Esophagus squamous epithelium (tissue), 5 donors: ENCODE results near the gene VMP1. TPM values are rescaled to one million over a fixed set of nuclear protein-coding genes. Genes with fewer than 3 reads are reported as not detected.
"Not testable (repeated sequence)": the region's sequence is repeated elsewhere in the genome, so short reads cannot be mapped to it uniquely, and the experiment has no call there.

Source experiments
- DNase-seq: peaks from one replicate; lab custom pipeline; 2025; lab: John Stamatoyannopoulos, UW
- H3K27ac ChIP-seq, 4 donors: fragments of 200-600 bp; sonication (generic); one replicate each; pipeline ENCODE4 v1.5.1; 2016 to 2019; ENCODE audit warnings: mild to moderate bottlenecking in 1 of 4
- H3K27me3 ChIP-seq, 4 donors: fragments of 200-600 bp; sonication (generic); 1 replicate in 3 of 4; 2 replicates in 1 of 4; pipeline versions ENCODE4 v1.5.1 to v1.6.0; 2017 to 2021; ENCODE audit warnings: antibody characterized with exemption in 1 of 4
- H3K36me3 ChIP-seq, 3 donors: fragments of 200-600 bp; sonication (generic); one replicate each; pipeline ENCODE4 v1.5.1; 2016 to 2019
- H3K4me1 ChIP-seq, 3 donors: fragments of 200-600 bp; sonication (generic); one replicate each; pipeline ENCODE4 v1.5.1; 2017 to 2019
- H3K4me3 ChIP-seq, 4 donors: fragments of 200-600 bp; sonication (generic); 1 replicate in 3 of 4; 2 replicates in 1 of 4; pipeline ENCODE4 v1.5.1; 2016 to 2019; ENCODE audit warnings: mild to moderate bottlenecking in 2 of 4, moderate library complexity in 1 of 4
- H3K9me3 ChIP-seq, 3 donors: fragments of 200-600 bp; sonication (generic); one replicate each; pipeline ENCODE4 v1.5.1; 2016 to 2019
- CTCF ChIP-seq, 6 experiments: fragments of 450-650 bp in 4 of 6; fragments of 200-600 bp in 2 of 6; sonication (generic) in 2 of 6; IDR thresholded peaks; one replicate each; pipeline ENCODE4 v1.5.1; 2016 to 2019; ENCODE audit warnings: antibody characterized with exemption in 6 of 6, mild to moderate bottlenecking in 4 of 6, moderate library complexity in 4 of 6
- POLR2A ChIP-seq, 4 donors: fragments of 450-650 bp; IDR thresholded peaks; one replicate each; pipeline ENCODE4 v1.6.1; 2017; ENCODE audit warnings: antibody characterized with exemption in 4 of 4, mild to moderate bottlenecking in 4 of 4, moderate library complexity in 3 of 4
- WGBS, 2 donors: methylation state at CpG; one replicate each; pipeline ENCODE4 v1.1.5; 2018; 5-methylcytosine and 5-hydroxymethylcytosine counted together
- intact Hi-C: fragments of 100-400 bp; cut with DNase I; formaldehyde crosslinking; loops from one replicate; pipeline ENCODE4 v1.15.0; 2022
- total RNA-seq, 4 donors: library from RNA; depleted of rRNA; stranded (reverse); fragments of >200 nt; gene quantifications; one replicate each; pipeline ENCODE4 v1.1.0, GENCODE V29; 2016
- donor health status: DM: yes; HTN: yes; CAD: no.

VMP1 gene
- total RNA-seq, 4 donors from 2014 or later = 132 to 363 (median 141) TPM

GRCh38 chr17:59785091-59785799 is 77.8 kb downstream of the VMP1 start:
- H3K27ac ChIP-seq = peak overlapping the region; percentile 65 to 95 (median 87)
- TF ChIP-seq POLR2A (IDR thresholded peaks at IDR 0.05) = no peak
- TF ChIP-seq CTCF (IDR thresholded peaks at IDR 0.05) = no peak
- H3K4me3 ChIP-seq = no peak overlapping the region
- H3K9me3 ChIP-seq = no peaks in the 10 kb centered on the region
- no peak for DNase-seq
- peaks cover 31 to 74% (median 43%) of the 10 kb centered on the region in 3 donors for H3K4me1 ChIP-seq
- intact Hi-C loops = no loop called here
- WGBS, 2 donors = 53 to 55% methylated on average over 8 of the region's 8 CpGs
- peaks cover 0 to 3% (median 0%) of the 10 kb centered on the region in 3 donors for H3K36me3 ChIP-seq
- H3K27me3 ChIP-seq = no peaks in the 10 kb centered on the region

GRCh38 chr17:59786213-59786535 is 78.7 kb downstream of the VMP1 start:
- intact Hi-C loops = no loop called here
- 6 to 17% methylated on average over 2 of the region's 2 CpGs for WGBS, 2 donors
- peaks cover 31 to 78% (median 45%) of the 10 kb centered on the region in 3 donors for H3K4me1 ChIP-seq

GRCh38 chr17:59786536-59787319 is 79.3 kb downstream of the VMP1 start:
- peak; percentile 39 for DNase-seq
- 9 to 10% methylated on average over 8 of the region's 8 CpGs for WGBS, 2 donors
- H3K9me3 ChIP-seq = no peaks in the 10 kb centered on the region
- peaks cover 31 to 78% (median 45%) of the 10 kb centered on the region in 3 donors for H3K4me1 ChIP-seq
- peak overlapping the region in 3 of 4 donors; percentile 12 to 43 (median 18) for H3K4me3 ChIP-seq
- H3K36me3 ChIP-seq = peaks cover 0 to 3% (median 0%) of the 10 kb centered on the region in 3 donors
- peak overlapping the region; percentile 82 to 95 (median 94) for H3K27ac ChIP-seq
- no peaks in the 10 kb centered on the region for H3K27me3 ChIP-seq
- intact Hi-C loops = no loop called here
- TF ChIP-seq POLR2A (IDR thresholded peaks at IDR 0.05) (peak in 2 of 4 donors; percentile 29 to 57), CTCF (IDR thresholded peaks at IDR 0.05) (peak in 2 of 6 experiments; percentile 3 to 8)

More at GRCh38 chr17:59786213-59786535, 78.7 kb downstream of the VMP1 start:
- Histone ChIP-seq H3K9me3 (no peaks in the 10 kb centered on the region), H3K4me3 (peak overlapping the region in 3 of 4 donors; percentile 12 to 43 (median 18)), H3K27ac (peak overlapping the region; percentile 82 to 95 (median 94)), H3K27me3 (no peaks in the 10 kb centered on the region), H3K36me3 (peaks cover 0 to 3% (median 0%) of the 10 kb centered on the region in 3 donors)
- DNase-seq = no peak
- TF ChIP-seq CTCF (IDR thresholded peaks at IDR 0.05) (peak in 3 of 6 experiments; percentile 4 to 26 (median 15)), POLR2A (IDR thresholded peaks at IDR 0.05) (no peak)

- 87 to 91% methylated on average over 6 of the region's 8 CpGs for WGBS, 2 donors
- intact Hi-C loops, H3K27me3 ChIP-seq, H3K9me3 ChIP-seq, H3K36me3 ChIP-seq, DNase-seq, H3K4me3 ChIP-seq: not testable (repeated sequence)
- Histone ChIP-seq H3K4me1 (peaks cover 14 to 52% (median 35%) of the 10 kb centered on the region in 3 donors), H3K27ac (peak overlapping the region; percentile 49 to 82 (median 68))
Measured at GRCh38 chr17:59789849-59790248, 82.4 kb downstream of the VMP1 start.

GRCh38 chr17:59790418-59790817 is 83.0 kb downstream of the VMP1 start:
- H3K27ac ChIP-seq = peak overlapping the region; percentile 49 to 82 (median 68)

More at GRCh38 chr17:59790418-59790817, 83.0 kb downstream of the VMP1 start:
- H3K27me3 ChIP-seq, H3K4me3 ChIP-seq, H3K36me3 ChIP-seq, DNase-seq, intact Hi-C loops, H3K9me3 ChIP-seq: not testable (repeated sequence)
- peaks cover 14 to 46% (median 29%) of the 10 kb centered on the region in 3 donors for H3K4me1 ChIP-seq
- 88 to 89% methylated on average over 6 of the region's 6 CpGs for WGBS, 2 donors
